ENCODE results near the gene GRIA3.

GRCh38 chrX:123405231-123405630, 221.2 kb downstream of the GRIA3 start:
- TF ChIP-seq POLR2A (IDR thresholded peaks at IDR 0.05; ENCODE audit: extremely low read depth, insufficient read length) (no peak), CTCF (IDR thresholded peaks at IDR 0.05; ENCODE audit: low read depth, low read length) (no peak), MYC (IDR thresholded peaks at IDR 0.05; ENCODE audit: low read depth, low read length) (no peak), MAX (IDR thresholded peaks at IDR 0.05; ENCODE audit: low read depth, low read length) (no peak)

Measured in NB4 (cell line).